Bronchial epithelial cell (primary cell): ENCODE results near the gene SLC6A6. TPM values are rescaled to one million over a fixed set of nuclear protein-coding genes. Genes with fewer than 3 reads are reported as not detected.

Source experiments
- DNase-seq: peaks from one replicate; pipeline ENCODE4 v3.0.0-alpha.2; 2010; ENCODE audit warnings: low read depth
- FAIRE-seq: peaks from 2 replicates; lab custom pipeline; 2011; peaks lifted over from hg19 to GRCh38; lab: Jason Lieb, UNC
- H3K27me3 ChIP-seq: 2 replicates; pipeline ENCODE4 v1.5.1; 2011; ENCODE audit warnings: low read length; ENCODE audit not compliant: control insufficient read depth, insufficient read depth
- H3K36me3 ChIP-seq: 2 replicates; pipeline ENCODE4 v1.5.1; 2011; ENCODE audit warnings: low read length; ENCODE audit not compliant: control insufficient read depth, insufficient read depth
- H3K4me3 ChIP-seq: 2 replicates; pipeline ENCODE4 v1.5.1; 2011; ENCODE audit warnings: mild to moderate bottlenecking, low read depth, low read length, control low read depth
- total RNA-seq: library from RNA; depleted of rRNA; stranded (reverse); fragments of >200 nt; gene quantifications from 2 replicates; pipeline ENCODE4 v1.2.1, GENCODE V29; 2014
- TF ChIP-seq, protein P1 (sequence below): IDR thresholded peaks from 2 replicates; pipeline ENCODE4 v1.5.1; 2011; ENCODE audit warnings: mild to moderate bottlenecking, moderate library complexity, low read length, control low read depth, inconsistent platforms; ENCODE audit not compliant: insufficient read depth, severe bottlenecking

SLC6A6 gene
- total RNA-seq, 1 donor from 2014 or later: 13.2 TPM

DNA sequence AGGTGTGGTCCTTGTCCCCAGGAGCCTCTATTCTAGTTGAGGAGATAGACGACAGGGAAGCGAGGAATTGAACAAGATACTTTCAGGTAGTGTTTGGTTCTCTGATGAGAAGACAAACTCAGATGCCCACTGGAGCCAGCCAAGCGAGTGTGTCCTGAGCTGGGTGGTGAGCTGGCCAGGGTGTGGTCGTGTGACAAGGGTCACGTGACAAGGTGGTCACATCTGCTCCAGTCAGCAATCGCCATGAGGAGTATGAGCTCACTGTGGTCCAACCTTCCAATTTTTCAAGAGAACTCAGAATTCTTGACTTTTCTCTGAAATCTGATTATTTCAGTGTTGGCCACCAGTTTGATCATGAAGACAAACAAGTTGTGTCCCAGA lies 39.5 kb downstream of the SLC6A6 start:
- TF ChIP-seq, protein P1, sequence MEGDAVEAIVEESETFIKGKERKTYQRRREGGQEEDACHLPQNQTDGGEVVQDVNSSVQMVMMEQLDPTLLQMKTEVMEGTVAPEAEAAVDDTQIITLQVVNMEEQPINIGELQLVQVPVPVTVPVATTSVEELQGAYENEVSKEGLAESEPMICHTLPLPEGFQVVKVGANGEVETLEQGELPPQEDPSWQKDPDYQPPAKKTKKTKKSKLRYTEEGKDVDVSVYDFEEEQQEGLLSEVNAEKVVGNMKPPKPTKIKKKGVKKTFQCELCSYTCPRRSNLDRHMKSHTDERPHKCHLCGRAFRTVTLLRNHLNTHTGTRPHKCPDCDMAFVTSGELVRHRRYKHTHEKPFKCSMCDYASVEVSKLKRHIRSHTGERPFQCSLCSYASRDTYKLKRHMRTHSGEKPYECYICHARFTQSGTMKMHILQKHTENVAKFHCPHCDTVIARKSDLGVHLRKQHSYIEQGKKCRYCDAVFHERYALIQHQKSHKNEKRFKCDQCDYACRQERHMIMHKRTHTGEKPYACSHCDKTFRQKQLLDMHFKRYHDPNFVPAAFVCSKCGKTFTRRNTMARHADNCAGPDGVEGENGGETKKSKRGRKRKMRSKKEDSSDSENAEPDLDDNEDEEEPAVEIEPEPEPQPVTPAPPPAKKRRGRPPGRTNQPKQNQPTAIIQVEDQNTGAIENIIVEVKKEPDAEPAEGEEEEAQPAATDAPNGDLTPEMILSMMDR: no peak
- no peaks in the 10 kb centered on the region for H3K27me3 ChIP-seq
- no peak overlapping the region for H3K4me3 ChIP-seq
- FAIRE-seq: no peak
- peaks cover 2% of the 10 kb centered on the region for H3K36me3 ChIP-seq
- DNase-seq: no peak

DNA sequence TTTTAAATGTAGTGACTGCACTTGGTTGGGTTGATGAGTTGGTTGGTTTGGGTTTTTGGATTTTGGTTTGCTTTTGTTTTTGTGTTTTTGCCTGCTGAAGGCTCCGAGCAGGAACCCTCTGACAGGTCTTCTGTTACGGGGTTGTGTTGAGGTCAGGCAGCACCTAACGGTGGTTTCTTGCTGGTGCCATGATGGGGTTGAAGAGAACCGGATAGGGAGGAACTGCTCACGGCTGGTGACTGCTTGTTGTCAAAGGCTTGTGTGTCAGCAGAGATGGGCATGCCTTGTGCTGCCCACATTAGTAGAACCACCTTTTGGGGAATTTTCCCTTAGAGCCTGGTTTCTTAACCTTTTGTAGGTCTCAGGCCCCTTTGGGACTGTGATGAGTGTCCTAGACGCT lies 42.0 kb downstream of the SLC6A6 start:
- peaks cover 2% of the 10 kb centered on the region for H3K36me3 ChIP-seq
- TF ChIP-seq, protein P1: no peak
- no peak overlapping the region for H3K4me3 ChIP-seq
- FAIRE-seq (no peak), DNase-seq (no peak)
- no peaks in the 10 kb centered on the region for H3K27me3 ChIP-seq

DNA sequence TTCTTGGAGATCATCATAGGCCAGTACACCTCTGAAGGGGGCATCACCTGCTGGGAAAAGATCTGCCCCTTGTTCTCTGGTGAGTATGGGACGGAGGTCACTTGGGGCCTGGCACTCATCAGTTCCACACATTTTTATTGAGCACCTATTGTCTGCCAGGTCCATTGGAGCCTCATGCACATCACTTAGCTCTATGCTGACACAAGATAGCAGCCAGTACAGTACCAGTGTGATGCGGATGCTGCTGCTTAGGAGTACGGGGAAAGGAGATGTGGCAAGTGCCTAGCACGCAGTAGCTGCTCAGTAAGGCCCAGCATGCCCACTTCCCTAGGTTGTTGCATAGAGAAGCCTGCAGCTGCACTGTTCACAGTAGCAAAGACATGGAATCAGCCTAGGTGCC lies 43.4 kb downstream of the SLC6A6 start:
- FAIRE-seq (no peak), DNase-seq (no peak)
- Histone ChIP-seq H3K27me3 (no peaks in the 10 kb centered on the region), H3K4me3 (no peak overlapping the region), H3K36me3 (peaks cover 2% of the 10 kb centered on the region)
- TF ChIP-seq, protein P1: no peak

DNA sequence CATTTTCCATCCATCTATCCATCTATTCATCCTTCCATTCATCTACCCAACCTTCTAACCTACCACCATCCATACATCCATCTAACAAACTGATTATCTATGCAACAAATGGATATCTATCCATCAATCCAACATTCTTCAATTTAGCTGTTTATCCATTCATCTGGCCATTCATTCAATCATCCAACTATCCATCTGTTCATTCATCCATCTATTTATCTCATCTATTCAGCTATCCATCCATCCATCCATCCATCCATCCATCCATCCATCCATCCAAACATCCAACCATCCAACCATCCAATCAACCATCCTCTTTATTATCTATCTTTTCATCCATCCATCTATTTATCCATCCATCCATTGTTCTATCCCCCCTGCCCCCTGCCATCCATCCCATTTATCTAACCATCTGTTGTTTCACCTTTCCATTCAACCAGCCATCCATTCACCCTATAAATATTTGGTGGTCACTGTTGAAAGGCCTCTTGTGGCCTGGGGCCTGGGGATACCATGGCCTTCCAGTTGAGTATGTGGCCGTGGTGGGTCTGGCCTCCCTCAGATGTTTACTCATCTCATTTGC lies 44.7 kb downstream of the SLC6A6 start:
- no peak for FAIRE-seq
- DNase-seq: no peak
- Histone ChIP-seq H3K36me3 (peaks cover 2% of the 10 kb centered on the region), H3K27me3 (no peaks in the 10 kb centered on the region), H3K4me3 (no peak overlapping the region)
- TF ChIP-seq, protein P1: no peak

DNA sequence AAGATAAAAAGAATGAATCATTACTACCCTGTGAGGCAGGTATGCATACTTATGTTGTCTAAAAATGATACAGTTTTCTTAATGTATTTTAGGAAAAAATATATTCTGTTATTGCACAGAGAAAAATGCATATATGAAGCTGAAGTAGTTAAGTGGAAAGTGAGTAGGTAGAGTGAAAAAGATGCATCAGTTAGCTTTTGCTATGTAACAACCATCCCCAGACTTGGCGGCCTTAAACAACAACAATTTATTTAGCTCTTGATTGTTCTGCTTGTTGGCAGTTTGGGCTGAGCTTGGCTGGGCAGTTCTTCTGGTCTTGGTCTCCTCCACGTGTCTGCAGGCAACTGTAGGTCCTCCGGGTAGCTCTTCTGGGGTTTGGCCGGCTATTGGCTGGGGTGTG lies 45.7 kb downstream of the SLC6A6 start:
- no peak overlapping the region for H3K4me3 ChIP-seq
- TF ChIP-seq, protein P1: no peak
- DNase-seq (no peak), FAIRE-seq (no peak)
- peaks cover 2% of the 10 kb centered on the region for H3K36me3 ChIP-seq
- no peaks in the 10 kb centered on the region for H3K27me3 ChIP-seq
